DOHH2 (cell line): ENCODE measurements around the gene DCPS.
A peak's percentile ranks its signal among the peaks of the same experiment; 100 is the strongest.

Experiments
- H3F3A ChIP-seq: fragments of 200-600 bp; sonication (generic), shearing (Covaris generic); 2 replicates; pipeline ENCODE4 v1.6.0; 2016; ENCODE audit warnings: antibody characterized with exemption, mild to moderate bottlenecking; ENCODE audit not compliant: control insufficient read depth, insufficient read depth
- H3K27ac ChIP-seq: fragments of 200-600 bp; sonication (generic); 2 replicates; pipeline ENCODE4 v1.5.1; 2014; ENCODE audit warnings: low read depth, mild to moderate bottlenecking, low read length, moderate library complexity
- H3K27me3 ChIP-seq: fragments of 200-600 bp; sonication (generic); 2 replicates; pipeline ENCODE4 v1.6.1; 2014; ENCODE audit warnings: mild to moderate bottlenecking, low read length, mixed read lengths; ENCODE audit not compliant: control insufficient read depth
- H3K36me3 ChIP-seq: fragments of 200-600 bp; sonication (generic); 2 replicates; pipeline ENCODE4 v1.6.1; 2014; ENCODE audit warnings: mild to moderate bottlenecking, low read length, moderate library complexity, mixed read lengths; ENCODE audit not compliant: control insufficient read depth
- H3K4me1 ChIP-seq: fragments of 200-600 bp; sonication (generic); 2 replicates; pipeline ENCODE4 v1.6.1; 2014; ENCODE audit warnings: mild to moderate bottlenecking, low read length, mixed read lengths; ENCODE audit not compliant: control insufficient read depth
- H3K4me2 ChIP-seq: fragments of 200-600 bp; sonication (generic); 2 replicates; pipeline ENCODE4 v1.6.0; 2014; ENCODE audit warnings: mild to moderate bottlenecking, low read length, moderate library complexity
- H3K4me3 ChIP-seq: fragments of 200-600 bp; sonication (generic); 2 replicates; pipeline ENCODE4 v1.5.1; 2014; ENCODE audit warnings: mild to moderate bottlenecking, low read length, mixed read lengths
- H3K79me2 ChIP-seq: fragments of 200-600 bp; sonication (generic); 2 replicates; pipeline ENCODE4 v1.6.1; 2014; ENCODE audit warnings: mild to moderate bottlenecking, low read length, mixed read lengths; ENCODE audit not compliant: control insufficient read depth
- H3K9me2 ChIP-seq: fragments of 200-600 bp; sonication (generic); replicated peaks from 2 replicates; pipeline ENCODE4 v1.6.1; 2014; ENCODE audit warnings: mild to moderate bottlenecking, low read length, mixed read lengths; ENCODE audit not compliant: control insufficient read depth
- H3K9me3 ChIP-seq: fragments of 200-600 bp; sonication (generic); 2 replicates; pipeline ENCODE4 v1.6.1; 2014; ENCODE audit warnings: antibody characterized with exemption, low read length, mixed read lengths; ENCODE audit not compliant: control insufficient read depth, insufficient read depth
- H4K20me1 ChIP-seq: fragments of 200-600 bp; sonication (generic); 2 replicates; pipeline ENCODE4 v1.6.0; 2014; ENCODE audit warnings: low read depth, mild to moderate bottlenecking, antibody characterized with exemption, low read length, moderate library complexity; ENCODE audit not compliant: control insufficient read depth, insufficient read depth
- EZH2phosphoT487 ChIP-seq: fragments of 200-600 bp; sonication (generic); IDR thresholded peaks from 2 replicates; pipeline ENCODE4 v1.6.1; 2017; ENCODE audit warnings: borderline replicate concordance, mild to moderate bottlenecking, antibody characterized with exemption, low read length, moderate library complexity, mixed read lengths
- TF ChIP-seq, protein P1 (sequence below): fragments of 200-600 bp; sonication (generic); IDR thresholded peaks from one replicate; pipeline ENCODE4 v1.5.1; 2014; ENCODE audit warnings: antibody characterized with exemption, mild to moderate bottlenecking, low read depth, low read length; ENCODE audit not compliant: poor library complexity, severe bottlenecking

The DCPS gene

GRCh38 chr11:126293726-126294125 is 10.1 kb upstream of the DCPS start:
- Histone ChIP-seq H3K9me2 (no peaks in the 10 kb centered on the region), H3K27me3 (no peaks in the 10 kb centered on the region), H3K36me3 (peaks cover 26% of the 10 kb centered on the region), H3K9me3 (no peaks in the 10 kb centered on the region), H3K79me2 (peaks cover 3% of the 10 kb centered on the region; the same call in 1 of the 2 replicates), H3K4me1 (no peaks in the 10 kb centered on the region), H4K20me1 (no peaks in the 10 kb centered on the region), H3K4me2 (no peak overlapping the region), H3F3A (0 out of 2 replicates have a peak, but pooled peaks cover 2% of the 10 kb centered on the region), H3K4me3 (no peak overlapping the region), H3K27ac (no peak overlapping the region)
- TF ChIP-seq, protein P1, sequence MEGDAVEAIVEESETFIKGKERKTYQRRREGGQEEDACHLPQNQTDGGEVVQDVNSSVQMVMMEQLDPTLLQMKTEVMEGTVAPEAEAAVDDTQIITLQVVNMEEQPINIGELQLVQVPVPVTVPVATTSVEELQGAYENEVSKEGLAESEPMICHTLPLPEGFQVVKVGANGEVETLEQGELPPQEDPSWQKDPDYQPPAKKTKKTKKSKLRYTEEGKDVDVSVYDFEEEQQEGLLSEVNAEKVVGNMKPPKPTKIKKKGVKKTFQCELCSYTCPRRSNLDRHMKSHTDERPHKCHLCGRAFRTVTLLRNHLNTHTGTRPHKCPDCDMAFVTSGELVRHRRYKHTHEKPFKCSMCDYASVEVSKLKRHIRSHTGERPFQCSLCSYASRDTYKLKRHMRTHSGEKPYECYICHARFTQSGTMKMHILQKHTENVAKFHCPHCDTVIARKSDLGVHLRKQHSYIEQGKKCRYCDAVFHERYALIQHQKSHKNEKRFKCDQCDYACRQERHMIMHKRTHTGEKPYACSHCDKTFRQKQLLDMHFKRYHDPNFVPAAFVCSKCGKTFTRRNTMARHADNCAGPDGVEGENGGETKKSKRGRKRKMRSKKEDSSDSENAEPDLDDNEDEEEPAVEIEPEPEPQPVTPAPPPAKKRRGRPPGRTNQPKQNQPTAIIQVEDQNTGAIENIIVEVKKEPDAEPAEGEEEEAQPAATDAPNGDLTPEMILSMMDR = no peak
- TF ChIP-seq EZH2phosphoT487 = no peak

- Histone ChIP-seq H3F3A (0 out of 2 replicates have a peak, but pooled peaks cover 2% of the 10 kb centered on the region), H3K9me2 (no peaks in the 10 kb centered on the region), H4K20me1 (no peaks in the 10 kb centered on the region), H3K27me3 (no peaks in the 10 kb centered on the region), H3K4me2 (no peak overlapping the region), H3K36me3 (peaks cover 21% of the 10 kb centered on the region), H3K4me3 (no peak overlapping the region), H3K79me2 (peaks cover 14% of the 10 kb centered on the region), H3K9me3 (no peaks in the 10 kb centered on the region), H3K27ac (no peak overlapping the region), H3K4me1 (no peaks in the 10 kb centered on the region)
- TF ChIP-seq EZH2phosphoT487 = no peak
- TF ChIP-seq, protein P1 = no peak
Measured at GRCh38 chr11:126297004-126297403, 6.9 kb upstream of the DCPS start.

- H3K4me2 ChIP-seq = peak overlapping the region; percentile 96
- H3K9me3 ChIP-seq = no peaks in the 10 kb centered on the region
- H3K27ac ChIP-seq = peak overlapping the region; percentile 61
- no peaks in the 10 kb centered on the region for H3K27me3 ChIP-seq
- H3K4me3 ChIP-seq = peak overlapping the region; percentile 92
- peaks cover 21% of the 10 kb centered on the region for H3K4me1 ChIP-seq
- no peaks in the 10 kb centered on the region for H3K9me2 ChIP-seq
- peaks cover 58% of the 10 kb centered on the region for H3K79me2 ChIP-seq
- no peak for TF ChIP-seq EZH2phosphoT487
- TF ChIP-seq, protein P1 = no peak
- H4K20me1 ChIP-seq = no peaks in the 10 kb centered on the region
- 0 out of 2 replicates have a peak, but pooled peaks cover 2% of the 10 kb centered on the region for H3F3A ChIP-seq
- peaks cover 29% of the 10 kb centered on the region for H3K36me3 ChIP-seq
Measured at GRCh38 chr11:126304457-126305075, 706 bp downstream of the DCPS start.
